ENCODE data around the gene COX17.

Gene COX17

DNA sequence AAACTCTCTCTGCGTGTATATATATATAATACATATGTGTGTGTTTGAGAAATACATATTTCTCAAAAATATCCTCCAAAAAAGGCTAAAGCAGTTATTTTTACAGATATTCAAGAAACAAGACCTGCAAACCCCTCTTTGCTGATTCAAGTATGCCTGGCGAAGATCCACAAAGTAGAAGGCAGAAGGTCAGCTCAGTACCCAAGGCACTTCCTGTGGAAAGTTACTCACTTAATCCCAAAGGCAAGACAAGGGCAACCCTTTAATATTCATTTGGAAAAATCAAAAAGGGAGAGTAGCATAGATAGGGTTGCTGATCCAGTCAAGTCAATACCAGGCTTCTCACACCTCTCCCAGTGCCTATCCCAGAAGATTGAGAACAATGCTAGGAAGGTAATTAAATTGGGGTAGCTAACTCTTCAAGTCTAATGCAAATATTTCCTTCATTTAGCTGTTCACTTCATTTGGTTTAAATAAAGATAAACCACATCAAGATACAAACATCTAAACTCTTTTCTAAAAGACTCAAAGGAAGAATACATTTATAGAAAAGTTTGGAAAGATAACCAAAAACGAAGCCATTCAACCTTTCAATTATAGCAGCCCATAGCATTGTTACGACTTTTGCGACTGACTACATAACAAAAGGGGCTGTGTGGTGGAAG, 7.2 kb downstream of the COX17 start:
- ChIA-PET CTCF (no interaction called here), POLR2A (no interaction called here)
- no peak for DNase-seq (ENCODE audit: extremely low spot score)
- TF ChIP-seq SP1 (IDR thresholded peaks at IDR 0.05) (no peak), NFRKB (IDR thresholded peaks at IDR 0.05) (no peak), FOXK2 (IDR thresholded peaks at IDR 0.05) (no peak), FOXM1 (IDR thresholded peaks at IDR 0.05; ENCODE audit: borderline replicate concordance) (no peak), ELF4 (IDR thresholded peaks at IDR 0.05) (no peak), ZNF384 (IDR thresholded peaks at IDR 0.05) (no peak), ARNT (IDR thresholded peaks at IDR 0.05) (no peak), BHLHE40 (IDR thresholded peaks at IDR 0.05; ENCODE audit: borderline replicate concordance) (no peak), FOXA1 (IDR thresholded peaks at IDR 0.05) (no peak), TARDBP (IDR thresholded peaks at IDR 0.05) (no peak), LEF1 (IDR thresholded peaks at IDR 0.05; ENCODE audit: borderline replicate concordance) (no peak), CTBP1 (IDR thresholded peaks at IDR 0.05; ENCODE audit: borderline replicate concordance) (no peak), L3MBTL2 (conservative IDR thresholded peaks at IDR 0.05) (no peak)

DNA sequence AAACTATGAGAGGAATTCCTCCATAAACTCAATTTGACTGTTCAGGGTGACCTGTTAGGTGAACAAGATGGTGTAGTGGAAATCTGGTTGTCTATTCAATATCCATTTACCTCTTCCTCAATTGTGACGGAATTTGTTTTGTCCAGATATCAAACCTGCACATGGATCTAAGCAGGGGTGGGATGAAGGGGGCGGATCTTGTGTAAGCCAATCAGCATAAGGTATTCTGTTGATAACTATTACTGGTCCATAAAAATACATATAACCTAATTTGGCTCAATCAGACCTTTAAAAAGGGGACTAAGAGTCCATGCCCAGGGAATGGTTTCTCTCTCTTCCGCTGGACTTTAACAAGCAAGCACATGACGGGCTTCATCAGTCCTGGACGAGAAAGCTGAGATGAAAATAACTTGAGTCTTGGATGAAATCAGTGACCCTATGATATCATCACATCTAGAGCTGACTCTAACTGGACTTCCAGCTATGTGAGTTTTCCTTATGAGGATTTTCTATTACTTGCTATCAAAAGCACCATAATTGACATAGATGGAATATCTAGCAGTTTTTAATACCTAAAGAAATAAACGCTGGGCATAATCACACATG, 11.1 kb downstream of the COX17 start:
- ChIA-PET CTCF (no interaction called here), POLR2A (no interaction called here)
- TF ChIP-seq TARDBP (IDR thresholded peaks at IDR 0.05) = no peak
- TF ChIP-seq FOXM1 (IDR thresholded peaks at IDR 0.05; ENCODE audit: borderline replicate concordance) = no peak
- TF ChIP-seq SUZ12 (IDR thresholded peaks at IDR 0.05) = no peak
- TF ChIP-seq, protein P1, sequence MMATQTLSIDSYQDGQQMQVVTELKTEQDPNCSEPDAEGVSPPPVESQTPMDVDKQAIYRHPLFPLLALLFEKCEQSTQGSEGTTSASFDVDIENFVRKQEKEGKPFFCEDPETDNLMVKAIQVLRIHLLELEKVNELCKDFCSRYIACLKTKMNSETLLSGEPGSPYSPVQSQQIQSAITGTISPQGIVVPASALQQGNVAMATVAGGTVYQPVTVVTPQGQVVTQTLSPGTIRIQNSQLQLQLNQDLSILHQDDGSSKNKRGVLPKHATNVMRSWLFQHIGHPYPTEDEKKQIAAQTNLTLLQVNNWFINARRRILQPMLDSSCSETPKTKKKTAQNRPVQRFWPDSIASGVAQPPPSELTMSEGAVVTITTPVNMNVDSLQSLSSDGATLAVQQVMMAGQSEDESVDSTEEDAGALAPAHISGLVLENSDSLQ (IDR thresholded peaks at IDR 0.05) = no peak
- no peak for TF ChIP-seq SP1 (IDR thresholded peaks at IDR 0.05)
- TF ChIP-seq ARNT (IDR thresholded peaks at IDR 0.05) = no peak
- TF ChIP-seq BHLHE40 (IDR thresholded peaks at IDR 0.05; ENCODE audit: borderline replicate concordance) = no peak
- TF ChIP-seq CTBP1 (IDR thresholded peaks at IDR 0.05; ENCODE audit: borderline replicate concordance) = no peak
- no peak for TF ChIP-seq HDGF (IDR thresholded peaks at IDR 0.05; ENCODE audit: borderline replicate concordance)
- no peak for DNase-seq (ENCODE audit: extremely low spot score)

DNA sequence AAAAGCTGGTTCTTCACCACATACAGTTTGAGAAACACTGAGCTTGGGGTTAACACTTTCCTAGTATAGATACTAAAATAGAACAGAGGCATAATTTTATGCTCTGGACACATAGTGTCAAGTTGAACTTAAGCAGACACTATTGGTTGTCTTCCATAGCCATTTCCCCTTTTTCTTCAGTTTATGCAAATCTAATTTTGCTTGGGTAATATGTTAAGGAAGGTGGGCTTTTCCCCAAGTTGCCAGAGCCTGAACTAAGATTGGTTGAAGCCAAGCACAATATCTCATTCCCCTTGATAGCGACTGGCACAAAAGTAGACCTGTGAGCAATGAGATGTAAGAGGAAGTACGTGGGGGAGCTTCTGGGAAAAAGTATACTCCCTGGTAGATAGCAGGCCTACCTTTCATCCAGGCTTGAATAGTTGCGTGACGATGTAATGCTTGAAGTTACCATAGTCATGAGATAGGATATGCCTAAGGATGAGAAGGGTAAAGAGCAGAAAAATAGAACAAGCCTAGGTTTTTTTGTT, 12.3 kb downstream of the COX17 start:
- DNase-seq (ENCODE audit: extremely low spot score) = no peak
- no peak for TF ChIP-seq FOXA1 (IDR thresholded peaks at IDR 0.05)
- no peak for TF ChIP-seq NFRKB (IDR thresholded peaks at IDR 0.05)
- TF ChIP-seq SUZ12 (IDR thresholded peaks at IDR 0.05) = no peak
- no peak for TF ChIP-seq CTBP1 (IDR thresholded peaks at IDR 0.05; ENCODE audit: borderline replicate concordance)
- no peak for TF ChIP-seq ZNF384 (IDR thresholded peaks at IDR 0.05)
- POLR2A ChIA-PET = interaction anchor here (1.4 kb wide), 1 partner anchor 12 kb away, joined by 5 read pairs; the partner anchor contains the start of gene COX17
- CTCF ChIA-PET = no interaction called here

DNA sequence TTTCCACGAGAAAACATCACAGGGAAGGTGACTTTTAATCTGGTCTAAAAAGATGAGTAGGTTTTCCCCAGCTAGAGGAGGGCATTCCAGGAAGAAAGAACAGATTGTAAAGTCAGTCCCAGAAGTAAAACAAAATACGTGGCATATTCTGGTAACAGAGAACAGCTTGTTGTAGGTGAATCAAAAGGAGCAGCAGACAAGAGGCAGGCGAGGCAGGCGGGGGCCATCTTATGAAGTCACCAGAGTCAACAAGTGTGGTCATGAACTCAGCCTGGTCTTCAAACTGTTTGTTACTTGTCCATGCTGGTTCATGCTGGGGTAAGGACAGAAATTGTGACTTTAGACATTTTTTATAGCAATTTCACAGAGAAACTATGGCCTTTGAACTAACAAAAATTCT, 12.8 kb downstream of the COX17 start:
- TF ChIP-seq HDGF (IDR thresholded peaks at IDR 0.05; ENCODE audit: borderline replicate concordance) = no peak
- no peak for TF ChIP-seq BHLHE40 (IDR thresholded peaks at IDR 0.05; ENCODE audit: borderline replicate concordance)
- no peak for TF ChIP-seq TARDBP (IDR thresholded peaks at IDR 0.05)
- no peak for TF ChIP-seq SP1 (IDR thresholded peaks at IDR 0.05)
- no peak for TF ChIP-seq LEF1 (IDR thresholded peaks at IDR 0.05; ENCODE audit: borderline replicate concordance)
- no peak for TF ChIP-seq FOXA1 (IDR thresholded peaks at IDR 0.05)
- no peak for TF ChIP-seq SUZ12 (IDR thresholded peaks at IDR 0.05)
- TF ChIP-seq FOXM1 (IDR thresholded peaks at IDR 0.05; ENCODE audit: borderline replicate concordance) = no peak
- TF ChIP-seq, protein P1 (IDR thresholded peaks at IDR 0.05) = no peak
- TF ChIP-seq CTBP1 (IDR thresholded peaks at IDR 0.05; ENCODE audit: borderline replicate concordance) = no peak
- no peak for TF ChIP-seq ELF4 (IDR thresholded peaks at IDR 0.05)
- no peak for TF ChIP-seq ZNF384 (IDR thresholded peaks at IDR 0.05)
- no peak for TF ChIP-seq NFRKB (IDR thresholded peaks at IDR 0.05)
- no peak for TF ChIP-seq ARNT (IDR thresholded peaks at IDR 0.05)
- no peak for TF ChIP-seq L3MBTL2 (conservative IDR thresholded peaks at IDR 0.05)
- TF ChIP-seq FOXK2 (IDR thresholded peaks at IDR 0.05) = no peak
- ChIA-PET POLR2A (interaction anchor here (1.4 kb wide), 1 partner anchor 12 kb away, joined by 5 read pairs; the partner anchor contains the start of gene COX17), CTCF (no interaction called here)
- no peak for DNase-seq (ENCODE audit: extremely low spot score)

DNA sequence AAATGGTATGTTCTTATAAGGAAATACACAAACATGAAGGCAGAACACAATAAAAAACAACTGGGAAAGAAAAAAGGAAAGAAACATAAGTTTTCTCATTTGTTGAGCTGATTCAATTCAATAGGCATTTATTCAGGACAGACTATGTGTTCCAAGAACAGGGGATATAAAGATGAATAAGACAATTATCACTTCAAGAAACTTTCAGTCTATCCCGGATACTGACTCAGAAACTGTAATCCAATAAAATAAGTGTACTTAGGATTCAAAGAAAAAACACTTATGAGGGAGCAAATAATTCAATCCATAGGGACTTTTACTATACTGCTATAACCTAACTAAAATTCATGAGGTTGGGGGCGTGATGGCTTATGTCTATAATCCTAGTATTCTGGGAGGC, 13.3 kb downstream of the COX17 start:
- DNase-seq (ENCODE audit: extremely low spot score) = no peak
- CTCF ChIA-PET = no interaction called here
- POLR2A ChIA-PET = no interaction called here
- TF ChIP-seq, protein P1 (IDR thresholded peaks at IDR 0.05) = no peak
- TF ChIP-seq BHLHE40 (IDR thresholded peaks at IDR 0.05; ENCODE audit: borderline replicate concordance) (no peak), TARDBP (IDR thresholded peaks at IDR 0.05) (no peak), ARNT (IDR thresholded peaks at IDR 0.05) (no peak), CTBP1 (IDR thresholded peaks at IDR 0.05; ENCODE audit: borderline replicate concordance) (no peak), ZNF384 (IDR thresholded peaks at IDR 0.05) (no peak), ELF4 (IDR thresholded peaks at IDR 0.05) (no peak), LEF1 (IDR thresholded peaks at IDR 0.05; ENCODE audit: borderline replicate concordance) (no peak), FOXM1 (IDR thresholded peaks at IDR 0.05; ENCODE audit: borderline replicate concordance) (no peak), HDGF (IDR thresholded peaks at IDR 0.05; ENCODE audit: borderline replicate concordance) (no peak), L3MBTL2 (conservative IDR thresholded peaks at IDR 0.05) (no peak), SP1 (IDR thresholded peaks at IDR 0.05) (no peak), SUZ12 (IDR thresholded peaks at IDR 0.05) (no peak), NFRKB (IDR thresholded peaks at IDR 0.05) (no peak), FOXA1 (IDR thresholded peaks at IDR 0.05) (no peak), FOXK2 (IDR thresholded peaks at IDR 0.05) (no peak)

All from HEK293T (cell line).